PC-9 (cell line): Measurements from ENCODE around the gene CEACAM18.

Source experiments
- EZH2 ChIP-seq: fragments of 200-600 bp; sonication (generic); IDR thresholded peaks from 2 replicates; pipeline ENCODE4 v1.8.0; 2017; ENCODE audit warnings: antibody characterized with exemption, low read depth
- TF ChIP-seq, protein P1 (sequence below): fragments of 200-600 bp; sonication (generic); conservative IDR thresholded peaks from 2 replicates; pipeline ENCODE4 v1.6.1; 2017; ENCODE audit warnings: mixed run types, antibody characterized with exemption, mild to moderate bottlenecking, moderate library complexity

DNA sequence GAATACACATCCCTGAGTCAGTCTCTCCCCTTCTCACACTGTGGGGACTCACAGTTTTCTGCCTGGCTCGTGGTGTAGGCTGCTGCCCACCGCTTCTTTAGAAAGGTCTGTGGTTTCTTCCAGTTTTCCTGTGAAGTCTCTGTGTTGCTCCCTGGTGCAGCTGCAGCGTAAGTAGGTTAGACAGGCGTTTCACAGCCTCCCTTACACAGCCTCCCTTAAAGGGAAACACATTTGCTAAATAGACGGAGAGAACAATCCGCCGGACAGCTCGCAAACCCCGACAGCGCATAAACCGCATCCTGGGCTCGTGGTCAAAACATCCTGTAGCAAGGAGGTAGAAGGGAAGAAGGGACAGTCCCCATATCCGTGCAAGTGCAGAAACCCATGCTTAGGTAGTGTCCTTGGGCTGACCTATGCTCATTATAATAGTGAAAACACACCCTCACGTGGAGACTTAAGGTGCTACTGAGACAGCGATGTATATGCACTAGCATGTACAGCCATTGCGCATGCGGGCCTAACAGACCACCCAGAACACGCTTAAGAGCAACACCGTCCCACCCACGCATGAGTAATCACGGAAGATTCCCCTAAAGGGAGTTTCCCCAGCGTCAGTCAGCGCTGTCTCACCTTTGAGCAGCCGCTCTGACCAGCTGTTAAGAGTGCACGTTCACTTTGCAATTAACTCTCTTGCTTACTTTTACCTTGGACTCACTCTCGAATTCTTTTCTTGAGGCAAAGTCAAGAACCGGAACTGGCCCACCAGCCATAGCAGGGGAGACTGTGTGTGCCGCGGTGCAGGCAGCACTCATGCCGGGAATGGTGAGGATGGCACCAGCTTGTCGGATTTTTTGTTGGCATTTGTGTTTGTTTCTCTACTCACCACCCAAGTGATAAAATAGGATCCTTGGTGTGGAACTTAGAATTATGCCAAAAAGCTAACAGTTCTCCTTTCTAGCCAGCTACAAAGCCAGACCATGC lies 36.6 kb upstream of the CEACAM18 start:
- TF ChIP-seq, protein P1, sequence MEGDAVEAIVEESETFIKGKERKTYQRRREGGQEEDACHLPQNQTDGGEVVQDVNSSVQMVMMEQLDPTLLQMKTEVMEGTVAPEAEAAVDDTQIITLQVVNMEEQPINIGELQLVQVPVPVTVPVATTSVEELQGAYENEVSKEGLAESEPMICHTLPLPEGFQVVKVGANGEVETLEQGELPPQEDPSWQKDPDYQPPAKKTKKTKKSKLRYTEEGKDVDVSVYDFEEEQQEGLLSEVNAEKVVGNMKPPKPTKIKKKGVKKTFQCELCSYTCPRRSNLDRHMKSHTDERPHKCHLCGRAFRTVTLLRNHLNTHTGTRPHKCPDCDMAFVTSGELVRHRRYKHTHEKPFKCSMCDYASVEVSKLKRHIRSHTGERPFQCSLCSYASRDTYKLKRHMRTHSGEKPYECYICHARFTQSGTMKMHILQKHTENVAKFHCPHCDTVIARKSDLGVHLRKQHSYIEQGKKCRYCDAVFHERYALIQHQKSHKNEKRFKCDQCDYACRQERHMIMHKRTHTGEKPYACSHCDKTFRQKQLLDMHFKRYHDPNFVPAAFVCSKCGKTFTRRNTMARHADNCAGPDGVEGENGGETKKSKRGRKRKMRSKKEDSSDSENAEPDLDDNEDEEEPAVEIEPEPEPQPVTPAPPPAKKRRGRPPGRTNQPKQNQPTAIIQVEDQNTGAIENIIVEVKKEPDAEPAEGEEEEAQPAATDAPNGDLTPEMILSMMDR = no peak
- no peak for TF ChIP-seq EZH2
